Ovary (tissue), 3 donors: ENCODE data around the gene CLSTN1.

Source experiments
- POLR2A ChIP-seq: fragments of 450-650 bp; IDR thresholded peaks from one replicate; pipeline ENCODE4 v1.6.1; 2017; ENCODE audit warnings: antibody characterized with exemption, mild to moderate bottlenecking, moderate library complexity
- TF ChIP-seq, protein P1 (sequence below), 3 donors: fragments of 450-650 bp in 2 of 3; fragments of 200-600 bp in 1 of 3; IDR thresholded peaks; one replicate each; pipeline versions ENCODE4 v1.5.1 to v1.8.0; 2016 to 2022; ENCODE audit warnings: antibody characterized with exemption in 3 of 3, mild to moderate bottlenecking in 1 of 3
- donor health status: DM: no; HTN: no; CAD: no.

DNA sequence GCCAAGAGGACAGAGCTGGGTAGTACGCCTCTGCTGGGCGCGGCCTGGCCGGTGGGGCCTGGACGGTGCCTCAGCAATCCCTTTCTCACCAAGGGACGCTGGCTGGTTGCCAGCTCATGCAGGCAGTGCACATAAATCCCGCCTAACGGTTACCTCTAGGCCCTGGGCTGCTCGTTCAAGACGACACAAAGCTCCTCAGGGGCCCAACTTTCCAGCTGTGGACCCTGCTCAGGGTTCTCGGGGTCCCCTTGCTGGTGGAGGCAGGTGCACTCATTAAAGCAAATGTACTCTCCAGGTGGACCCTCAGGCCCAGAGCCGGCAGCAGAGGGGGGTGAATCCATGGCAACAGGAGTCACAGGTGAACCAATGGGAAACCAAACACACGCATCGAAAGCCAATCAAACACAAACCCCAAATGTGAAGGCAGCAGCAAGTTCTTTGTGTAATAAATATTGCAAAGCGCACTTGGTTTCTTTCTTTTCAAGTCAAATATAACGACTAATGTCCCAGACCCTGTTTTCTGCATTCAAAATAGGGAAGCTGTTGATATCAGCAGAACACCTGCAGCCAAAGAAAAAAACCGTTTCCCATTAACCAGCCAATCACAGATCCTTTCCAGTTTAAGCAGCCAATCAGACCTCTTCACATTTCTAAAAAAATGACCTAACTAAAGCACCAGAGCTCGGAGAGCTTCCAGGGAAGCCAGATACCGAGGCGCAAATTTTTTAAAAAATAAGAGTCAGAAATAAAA, 26.1 kb upstream of the CLSTN1 start:
- TF ChIP-seq, protein P1, sequence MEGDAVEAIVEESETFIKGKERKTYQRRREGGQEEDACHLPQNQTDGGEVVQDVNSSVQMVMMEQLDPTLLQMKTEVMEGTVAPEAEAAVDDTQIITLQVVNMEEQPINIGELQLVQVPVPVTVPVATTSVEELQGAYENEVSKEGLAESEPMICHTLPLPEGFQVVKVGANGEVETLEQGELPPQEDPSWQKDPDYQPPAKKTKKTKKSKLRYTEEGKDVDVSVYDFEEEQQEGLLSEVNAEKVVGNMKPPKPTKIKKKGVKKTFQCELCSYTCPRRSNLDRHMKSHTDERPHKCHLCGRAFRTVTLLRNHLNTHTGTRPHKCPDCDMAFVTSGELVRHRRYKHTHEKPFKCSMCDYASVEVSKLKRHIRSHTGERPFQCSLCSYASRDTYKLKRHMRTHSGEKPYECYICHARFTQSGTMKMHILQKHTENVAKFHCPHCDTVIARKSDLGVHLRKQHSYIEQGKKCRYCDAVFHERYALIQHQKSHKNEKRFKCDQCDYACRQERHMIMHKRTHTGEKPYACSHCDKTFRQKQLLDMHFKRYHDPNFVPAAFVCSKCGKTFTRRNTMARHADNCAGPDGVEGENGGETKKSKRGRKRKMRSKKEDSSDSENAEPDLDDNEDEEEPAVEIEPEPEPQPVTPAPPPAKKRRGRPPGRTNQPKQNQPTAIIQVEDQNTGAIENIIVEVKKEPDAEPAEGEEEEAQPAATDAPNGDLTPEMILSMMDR (IDR thresholded peaks at IDR 0.05): no peak
- no peak for TF ChIP-seq POLR2A
